ENCODE data around the gene GRM2. TPM values are rescaled to one million over a fixed set of nuclear protein-coding genes. Genes with fewer than 3 reads are reported as not detected.

The GRM2 gene
- total RNA-seq (under 1 TPM; 0.21 to 0.61 TPM), polyA plus RNA-seq (ENCODE audit: insufficient read length in 6 of 6) (1 to 10 TPM in 1 of 6 donors, under 1 TPM in 5; 0.63 to 1.0 (median 0.83) TPM)
- long read RNA-seq, donor 1, result 0 reads
- long read RNA-seq, donor 2, result 0 reads
- long read RNA-seq, donor 3, result 0 reads
- long read RNA-seq, donor 4, result 0 reads
- long read RNA-seq, donor 5, result 0 reads
- long read RNA-seq, donor 6, result 0 reads
- long read RNA-seq, donor 7, result 0 reads
- long read RNA-seq, donor 8, result 0 reads
- long read RNA-seq, donor 9, result 0 reads
- long read RNA-seq, donor 10, partial matches to known transcripts, result 0 of 1 reads
- long read RNA-seq, donor 10, other reads (novel, unspliced or antisense), result 1 of 1 reads
- long read RNA-seq, donor 11, result 0 reads
- long read RNA-seq, donor 12, result 0 reads

DNA sequence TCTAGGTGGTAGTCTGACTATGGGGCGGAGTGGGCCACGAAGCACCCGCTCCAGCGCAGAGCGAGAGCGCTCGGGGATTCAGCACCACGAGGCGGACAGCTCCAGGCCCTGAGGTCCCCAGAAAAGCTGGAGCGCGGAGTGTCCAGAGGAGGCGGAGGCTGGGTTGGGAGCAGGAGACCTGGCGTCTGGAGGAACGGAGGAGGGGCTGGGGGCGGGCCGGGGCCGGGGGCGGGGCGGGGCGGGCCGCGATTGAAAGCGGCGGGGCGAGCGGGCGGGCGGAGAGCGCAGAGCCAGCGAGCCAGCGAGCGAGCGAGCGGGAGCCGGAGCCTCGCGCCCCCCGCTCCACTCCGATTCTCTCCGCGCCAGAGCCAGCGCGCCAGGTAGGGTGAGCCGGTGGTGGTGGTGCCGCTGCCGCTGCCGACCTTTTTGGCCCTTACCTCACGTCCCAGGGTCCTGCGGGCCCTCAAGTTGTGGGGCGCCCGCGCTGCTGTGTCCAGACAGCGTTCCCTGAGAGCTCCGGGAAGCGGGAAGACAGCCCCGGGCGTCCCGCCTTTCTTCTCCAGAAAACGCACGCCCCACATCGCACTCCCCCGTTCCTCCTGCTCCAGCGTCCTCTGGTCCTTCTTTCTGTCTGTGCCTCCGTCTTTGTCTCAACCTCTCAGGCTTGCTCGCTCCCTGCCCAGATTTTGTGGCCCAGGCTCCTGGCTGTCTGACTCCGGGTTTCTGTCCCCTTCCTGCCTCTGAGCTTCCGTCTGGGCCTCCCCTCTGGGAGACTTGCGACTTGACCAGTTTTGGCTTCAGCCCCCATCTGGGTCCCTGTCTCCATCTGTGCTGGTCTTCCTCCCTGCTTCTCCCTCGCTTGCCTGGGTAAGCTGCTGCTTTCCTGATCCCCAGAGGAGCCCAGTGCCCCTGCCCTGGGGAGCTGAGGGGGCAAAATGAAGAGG, at the start of gene GRM2:
TSS of gene GRM2 (plus strand) at position 281 of the 944 bp plus-strand sequence. CDS start 1,916 bp downstream, outside the sequence.
- DNase-seq (peak; percentile 77 to 92 (median 85)), ATAC-seq (peak; percentile 97)
- Histone ChIP-seq H3K4me1 (peaks cover 0 to 10% of the 10 kb centered on the region in 2 donors), H3K36me3 (peaks cover 0 to 30% of the 10 kb centered on the region in 2 donors), H3K27ac (no peak within 1 kb of the TSS), H3K27me3 (peaks cover 0 to 13% of the 10 kb centered on the region in 2 donors), H3K9me3 (no peaks in the 10 kb centered on the region), H3K4me3 (no peak within 1 kb of the TSS)
- TF ChIP-seq, protein P1, sequence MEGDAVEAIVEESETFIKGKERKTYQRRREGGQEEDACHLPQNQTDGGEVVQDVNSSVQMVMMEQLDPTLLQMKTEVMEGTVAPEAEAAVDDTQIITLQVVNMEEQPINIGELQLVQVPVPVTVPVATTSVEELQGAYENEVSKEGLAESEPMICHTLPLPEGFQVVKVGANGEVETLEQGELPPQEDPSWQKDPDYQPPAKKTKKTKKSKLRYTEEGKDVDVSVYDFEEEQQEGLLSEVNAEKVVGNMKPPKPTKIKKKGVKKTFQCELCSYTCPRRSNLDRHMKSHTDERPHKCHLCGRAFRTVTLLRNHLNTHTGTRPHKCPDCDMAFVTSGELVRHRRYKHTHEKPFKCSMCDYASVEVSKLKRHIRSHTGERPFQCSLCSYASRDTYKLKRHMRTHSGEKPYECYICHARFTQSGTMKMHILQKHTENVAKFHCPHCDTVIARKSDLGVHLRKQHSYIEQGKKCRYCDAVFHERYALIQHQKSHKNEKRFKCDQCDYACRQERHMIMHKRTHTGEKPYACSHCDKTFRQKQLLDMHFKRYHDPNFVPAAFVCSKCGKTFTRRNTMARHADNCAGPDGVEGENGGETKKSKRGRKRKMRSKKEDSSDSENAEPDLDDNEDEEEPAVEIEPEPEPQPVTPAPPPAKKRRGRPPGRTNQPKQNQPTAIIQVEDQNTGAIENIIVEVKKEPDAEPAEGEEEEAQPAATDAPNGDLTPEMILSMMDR (IDR thresholded peaks at IDR 0.05), result no peak
- intact Hi-C loops (cut with DNase I), result no loop called here

DNA sequence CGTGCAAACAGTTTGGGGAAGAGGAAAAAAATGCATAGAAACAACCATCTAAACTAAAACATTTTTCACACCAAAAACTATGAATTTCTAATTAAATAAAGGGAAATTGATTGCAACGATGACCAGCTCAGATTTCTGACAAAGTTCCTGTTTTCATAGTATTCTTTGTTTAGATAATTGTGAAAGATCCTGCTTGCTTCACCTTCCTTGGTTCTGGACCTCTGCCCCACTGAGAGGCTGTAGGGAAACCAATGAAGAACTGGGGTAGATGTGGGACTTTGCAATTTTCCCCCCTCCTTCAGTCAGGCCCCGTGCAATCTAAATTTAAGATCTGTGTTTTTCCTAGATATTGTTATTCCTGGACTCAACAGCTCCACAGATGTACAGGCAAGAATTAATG, 49.6 kb upstream of the GRM2 start:
- Histone ChIP-seq H3K27ac (peak overlapping the region in 1 of 2 donors; percentile 30), H3K4me3 (no peak overlapping the region), H3K36me3 (peaks cover 0 to 60% of the 10 kb centered on the region in 2 donors), H3K4me1 (peaks cover 0 to 10% of the 10 kb centered on the region in 2 donors), H3K27me3 (no peaks in the 10 kb centered on the region), H3K9me3 (no peaks in the 10 kb centered on the region)
- intact Hi-C loops (cut with DNase I), result no loop called here
- no peak for ATAC-seq
- no peak for DNase-seq
- TF ChIP-seq, protein P1 (IDR thresholded peaks at IDR 0.05), result no peak

DNA sequence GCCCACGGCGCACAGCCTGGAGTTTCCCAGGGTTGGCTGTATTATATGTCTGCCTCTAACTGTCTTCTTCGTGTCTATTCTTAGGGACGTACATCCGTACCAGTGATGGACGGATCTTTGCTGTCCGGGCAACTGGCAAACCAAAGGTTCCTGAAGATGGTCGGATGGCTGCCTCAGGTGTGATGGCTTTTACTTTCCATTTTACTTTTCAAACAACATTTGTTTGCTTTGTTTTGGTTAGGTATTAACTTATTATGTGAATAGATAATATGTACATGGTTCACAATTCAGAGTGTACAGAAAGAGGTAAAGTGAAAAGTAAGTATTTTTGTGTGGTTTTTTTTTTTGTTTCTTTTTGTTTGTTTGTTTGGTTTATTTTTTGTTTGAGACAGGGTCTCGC, 46.9 kb upstream of the GRM2 start:
- Histone ChIP-seq H3K27me3 (no peaks in the 10 kb centered on the region), H3K4me3 (no peak overlapping the region), H3K9me3 (no peaks in the 10 kb centered on the region), H3K27ac (no peak overlapping the region), H3K4me1 (peaks cover 0 to 10% of the 10 kb centered on the region in 2 donors), H3K36me3 (peaks cover 0 to 78% of the 10 kb centered on the region in 2 donors)
- DNase-seq (no peak), ATAC-seq (no peak)
- intact Hi-C loops (cut with DNase I), result no loop called here
- TF ChIP-seq, protein P1 (IDR thresholded peaks at IDR 0.05), result no peak

DNA sequence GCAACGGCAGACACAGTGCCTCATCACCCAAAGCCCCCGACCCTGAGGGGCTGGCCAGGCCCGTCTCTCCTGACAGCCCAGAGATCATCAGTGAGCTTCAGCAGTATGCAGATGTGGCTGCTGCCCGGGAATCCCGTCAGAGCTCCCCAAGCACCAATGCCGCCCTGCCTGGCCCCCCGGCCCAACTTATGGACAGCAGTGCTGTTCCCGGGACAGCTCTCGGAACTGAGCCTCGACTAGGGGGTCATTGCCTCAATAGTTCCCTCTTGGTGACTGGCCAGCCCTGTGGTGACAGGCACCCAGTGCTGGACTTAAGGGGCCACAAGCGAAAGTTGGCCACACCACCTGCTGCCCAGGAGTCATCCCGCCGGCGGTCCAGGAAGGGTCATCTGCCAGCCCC, 44.4 kb upstream of the GRM2 start:
- intact Hi-C loops (cut with DNase I), result no loop called here
- H3K36me3 ChIP-seq, result peaks cover 0 to 64% of the 10 kb centered on the region in 2 donors
- no peak for ATAC-seq

More for the DNA sequence above, 44.4 kb upstream of the GRM2 start:
- no peaks in the 10 kb centered on the region for H3K9me3 ChIP-seq
- TF ChIP-seq, protein P1 (IDR thresholded peaks at IDR 0.05), result no peak
- peaks cover 0 to 1% of the 10 kb centered on the region in 2 donors for H3K4me1 ChIP-seq
- no peak overlapping the region for H3K27ac ChIP-seq
- H3K4me3 ChIP-seq, result no peak overlapping the region
- peak in 1 of 4 donors; percentile 51 for DNase-seq
- H3K27me3 ChIP-seq, result no peaks in the 10 kb centered on the region
